HG03045 (cell line): ENCODE results near the gene ZNF28.
A peak's percentile ranks its signal among the peaks of the same experiment; 100 is the strongest.
"Not testable (repeated sequence)": the region's sequence is repeated elsewhere in the genome, so short reads cannot be mapped to it uniquely, and the experiment has no call there.

Experiments used
- ATAC-seq: cut with Tn5 transposase; IDR thresholded peaks from one replicate; pipeline ENCODE4 v1.9.1; 2021; ENCODE audit warnings: mild to moderate bottlenecking, moderate library complexity; ENCODE audit not compliant: unreplicated experiment

ZNF28 gene

DNA sequence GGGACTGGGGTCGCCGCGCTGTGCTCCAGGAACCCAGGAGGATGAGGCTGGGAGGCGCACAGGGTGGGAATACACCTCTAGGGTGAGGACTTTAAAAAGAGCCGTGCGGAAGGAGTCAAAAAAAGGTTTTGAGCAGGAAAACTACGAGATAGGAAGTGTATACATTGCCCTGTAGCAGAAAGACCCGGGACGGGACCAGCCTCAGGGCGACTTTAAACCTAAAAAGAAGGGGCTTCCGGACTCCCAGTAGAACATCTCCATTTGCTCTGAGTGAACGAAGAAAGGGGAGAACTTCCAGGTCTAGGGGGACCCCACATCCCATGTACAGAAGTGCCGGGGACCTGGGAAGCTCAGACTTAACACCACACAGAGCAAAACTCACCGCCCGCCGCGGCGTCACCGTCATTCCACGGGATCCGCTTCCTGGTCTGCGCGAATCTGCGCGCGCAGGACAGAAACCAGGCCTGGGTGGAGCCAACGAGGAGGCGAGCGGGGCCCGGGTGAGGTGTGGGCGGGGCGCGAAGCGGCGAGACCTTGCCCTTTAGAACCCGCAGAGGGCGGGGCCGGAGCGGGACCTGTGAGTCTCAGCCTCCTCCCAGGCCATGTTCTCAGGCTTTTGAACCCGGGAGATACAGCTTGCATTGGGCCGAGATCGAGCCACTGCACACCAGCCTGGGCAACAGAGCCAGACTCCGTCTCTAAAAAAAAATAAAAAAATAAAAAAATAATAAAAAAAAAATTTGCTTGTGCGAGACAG lies at the start of gene ZNF28:
TSS of gene ZNF28 (minus strand) at position 430 of the 757 bp plus-strand sequence. CDS start 3,675 bp downstream, outside the sequence.
- ATAC-seq = peak; percentile 96

- not testable (repeated sequence) for ATAC-seq
Measured at GRCh38 chr19:52868031-52868430, 46.6 kb upstream of the ZNF28 start.

GRCh38 chr19:52857378-52858191 lies 36.2 kb upstream of the ZNF28 start, which contains the start of gene ZNF468:
ZNF468 (minus strand) TSS chr19:52857619; CDS start chr19:52854272, 3,347 bp downstream.
- ATAC-seq = peak; percentile 96

GRCh38 chr19:52856540-52857377 lies 35.3 kb upstream of the ZNF28 start:
- peak; percentile 31 for ATAC-seq

DNA sequence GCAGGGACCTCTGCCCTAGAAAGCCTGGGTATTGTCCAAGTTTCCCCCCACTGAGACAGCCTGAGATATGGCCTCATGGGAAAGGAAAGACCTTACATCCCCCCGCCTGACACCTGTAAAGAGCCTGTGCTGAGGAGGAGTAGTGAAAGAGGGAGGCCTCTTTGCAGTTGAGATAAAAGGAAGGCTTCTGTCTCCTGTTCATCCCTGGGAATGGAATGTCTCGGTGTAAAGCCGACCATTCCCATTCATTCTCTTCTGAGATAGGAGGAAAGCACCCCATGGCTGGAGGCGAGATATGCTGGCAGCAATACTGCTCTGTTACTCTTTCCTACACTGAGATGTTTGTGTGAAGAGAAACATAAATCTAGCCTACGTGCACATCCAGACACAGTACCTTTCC lies 25.9 kb upstream of the ZNF28 start:
- ATAC-seq = not testable (repeated sequence)

DNA sequence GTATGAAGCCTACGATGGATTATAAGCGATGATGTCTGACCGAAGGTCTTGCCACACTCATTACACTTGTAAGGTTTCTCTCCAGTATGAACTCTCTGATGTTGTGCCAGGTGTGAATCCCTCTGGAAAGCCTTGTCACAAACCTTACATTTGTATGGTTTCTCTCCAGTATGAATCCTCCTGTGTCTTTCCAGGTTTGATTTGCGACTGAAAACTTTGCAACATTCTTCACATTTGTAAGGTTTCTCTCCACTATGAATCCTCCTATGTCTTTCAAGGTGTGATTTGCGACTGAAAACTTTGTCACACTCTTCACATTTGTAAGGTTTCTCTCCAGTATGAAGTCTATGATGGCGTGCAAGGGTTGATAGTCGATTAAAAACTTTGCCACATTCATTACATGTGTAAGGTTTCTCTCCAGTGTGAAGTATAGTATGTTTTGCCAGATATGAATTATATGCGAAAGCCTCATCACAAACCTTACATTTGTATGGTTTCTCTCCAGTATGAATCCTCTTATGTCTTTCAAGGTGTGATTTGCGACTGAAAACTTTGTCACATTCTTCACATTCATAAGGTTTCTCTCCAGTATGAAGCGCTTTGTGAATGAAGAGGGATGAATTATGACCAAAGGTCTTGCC lies 19.5 kb upstream of the ZNF28 start:
- not testable (repeated sequence) for ATAC-seq

- not testable (repeated sequence) for ATAC-seq
Measured at GRCh38 chr19:52834289-52834688, 12.9 kb upstream of the ZNF28 start.

DNA sequence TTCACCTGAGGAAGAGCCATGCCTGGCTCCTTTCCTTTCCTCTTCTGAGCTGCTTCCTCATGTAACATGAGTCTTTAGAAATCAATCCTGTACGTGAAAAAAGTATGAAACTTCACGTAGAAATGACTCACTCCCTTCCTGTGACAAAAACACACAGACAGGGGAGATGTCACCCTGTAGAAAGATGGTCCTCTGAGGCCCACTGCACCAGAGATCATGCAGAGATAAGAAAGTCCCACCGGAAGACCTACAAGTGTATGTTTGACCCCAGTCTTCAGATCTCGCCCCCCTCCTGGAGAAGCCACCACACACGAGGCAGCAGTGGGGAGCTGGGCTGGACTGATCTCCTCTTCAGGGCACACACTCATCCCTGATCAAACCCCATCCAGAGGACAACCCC lies 12.1 kb upstream of the ZNF28 start:
- not testable (repeated sequence) for ATAC-seq

- not testable (repeated sequence) for ATAC-seq
Measured at GRCh38 chr19:52829866-52830265, 8.4 kb upstream of the ZNF28 start.

- no peak for ATAC-seq
Measured at GRCh38 chr19:52825765-52826164, 4.3 kb upstream of the ZNF28 start.

- no peak for ATAC-seq
Measured at GRCh38 chr19:52823676-52824075, 2.2 kb upstream of the ZNF28 start.

- peak; percentile 25 for ATAC-seq
Measured at GRCh38 chr19:52820472-52821203, 795 bp downstream of the ZNF28 start.

DNA sequence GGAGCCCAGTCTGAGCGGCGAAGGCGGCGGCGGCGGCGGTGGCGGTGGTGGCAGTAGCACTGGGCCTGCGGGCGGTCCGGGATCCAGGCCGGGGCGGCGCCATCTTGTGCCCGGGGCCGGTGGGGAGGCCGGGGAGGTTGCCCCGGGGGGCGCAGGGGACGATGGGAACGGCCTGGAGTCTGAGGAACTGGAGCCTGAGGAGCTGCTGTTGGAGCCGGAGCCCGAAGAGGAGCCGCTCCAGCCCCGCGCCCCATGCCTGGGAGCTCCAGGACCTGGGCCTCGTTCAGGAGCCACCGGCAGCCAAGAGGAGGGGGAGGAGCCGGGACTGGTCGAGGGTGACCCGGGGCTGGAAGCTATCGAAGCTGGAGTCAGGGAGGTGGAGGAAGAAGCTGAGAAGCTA lies 11.6 kb downstream of the ZNF28 start:
- no peak for ATAC-seq

GRCh38 chr19:52799950-52800640 lies 21.3 kb downstream of the ZNF28 start:
- ATAC-seq = not testable (repeated sequence)

DNA sequence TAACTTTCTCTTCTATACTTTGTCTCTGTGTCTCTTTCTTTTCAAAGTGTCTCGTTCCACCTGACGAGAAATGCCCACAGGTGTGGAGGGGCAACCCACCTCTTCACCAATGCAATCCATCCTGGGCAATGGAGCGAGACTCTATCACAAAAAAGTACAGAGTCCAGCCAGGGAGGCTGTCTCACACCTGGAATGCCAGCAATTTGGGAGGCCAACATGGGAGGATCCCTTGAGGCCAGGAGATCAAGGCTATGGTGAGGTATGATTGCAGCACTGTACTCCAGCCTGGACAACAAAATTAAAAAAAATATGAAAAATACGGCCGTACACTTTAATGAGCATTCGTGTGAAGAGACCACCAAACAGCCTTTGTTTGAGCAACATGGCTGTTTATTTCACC lies 32.0 kb downstream of the ZNF28 start:
- no peak for ATAC-seq

DNA sequence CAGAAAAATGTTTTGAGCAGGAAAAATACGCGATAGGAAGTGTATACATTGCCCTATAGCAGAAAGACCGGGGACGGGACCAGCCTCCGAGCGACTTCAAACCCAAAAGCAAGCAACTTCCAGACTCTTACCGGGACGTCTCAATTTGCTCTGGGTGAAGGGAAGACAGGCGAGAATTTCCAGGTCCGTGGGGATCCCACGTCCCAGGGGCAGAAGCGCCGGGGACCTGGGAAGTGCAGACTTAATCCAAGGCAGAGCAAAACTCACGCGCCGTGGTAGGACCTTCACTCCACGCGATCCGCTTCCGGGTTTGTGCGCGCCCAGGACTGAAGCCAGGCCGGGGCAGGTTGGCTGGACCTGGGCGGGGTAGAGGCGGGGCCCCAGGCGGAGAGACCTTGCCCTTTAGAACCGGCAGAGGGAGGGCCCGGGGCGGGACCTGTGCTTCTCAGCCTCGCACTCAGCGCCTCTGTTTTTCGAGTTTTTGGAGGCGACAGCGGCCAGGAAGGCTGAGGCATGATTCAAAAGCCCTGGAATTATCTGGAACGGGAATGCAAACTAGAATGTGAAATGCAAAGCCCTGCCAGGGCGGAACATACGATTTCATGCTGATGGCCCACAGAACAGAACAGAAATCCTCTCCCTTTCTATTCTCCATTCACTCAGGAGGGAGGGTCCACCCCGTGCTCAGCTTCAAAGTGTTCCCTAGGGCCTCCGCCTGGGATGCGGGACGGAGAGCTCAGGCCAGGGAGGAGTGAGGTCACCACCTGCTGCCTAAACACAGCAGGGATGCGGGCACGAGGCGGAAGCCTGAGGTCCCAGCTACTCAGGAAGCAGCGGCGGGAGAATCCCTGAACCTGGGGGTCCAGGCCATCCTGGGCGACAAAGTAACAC lies 34.7 kb downstream of the ZNF28 start, which contains the start of gene ZNF600:
TSS of gene ZNF600 (minus strand) at position 328 of the 891 bp plus-strand sequence. CDS start 7,903 bp downstream, outside the sequence.
- peak; percentile 89 for ATAC-seq

GRCh38 chr19:52786078-52786463 lies 35.4 kb downstream of the ZNF28 start:
- ATAC-seq = peak; percentile 29

DNA sequence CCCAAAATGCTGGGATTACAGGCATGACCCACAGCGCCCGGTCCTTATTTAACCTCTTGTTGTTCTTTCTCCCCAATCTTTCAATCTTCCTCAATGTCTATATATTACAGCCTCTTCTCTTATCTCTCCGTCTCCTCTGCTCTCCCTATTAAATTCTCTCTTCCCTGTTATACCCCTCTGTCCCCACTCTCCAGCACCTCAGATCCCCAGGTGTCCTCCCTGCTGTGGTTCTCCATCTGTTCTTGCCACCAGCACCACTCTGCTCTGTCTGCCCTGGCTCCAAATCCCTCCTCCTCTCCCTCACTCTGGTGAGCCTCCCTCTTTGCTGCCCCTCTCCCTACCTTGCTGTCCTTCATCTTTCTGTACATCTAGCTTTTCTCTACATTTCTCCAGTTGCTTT lies 35.9 kb downstream of the ZNF28 start:
- no peak for ATAC-seq
